Activated naive CD8-positive, alpha-beta T cell treated with anti-CD3 and anti-CD28 coated beads, Interleukin-2, amount 10 ng/mL, durations not matched to agents 7 days and 5 days (primary cell): Measurements from ENCODE around the gene ATP4B. TPM values are rescaled to one million over a fixed set of nuclear protein-coding genes. Genes with fewer than 3 reads are reported as not detected.

Experiments
- ATAC-seq: fragments of 150-1000 bp; cut with Tn5 transposase; one replicate; pipeline ENCODE4 v1.10.0; 2021; ENCODE audit warnings: low read depth, moderate library complexity
- POLR2A ChIA-PET: fragments of 350-600 bp; sonication (Branson Sonifier 250); formaldehyde crosslinking; loops from one replicate; lab custom pipeline; 2021; ENCODE audit warnings: antibody characterized with exemption; lab: Charles Lee
- DNase-seq: peaks from one replicate; pipeline ENCODE4 v3.0.0; 2021
- H3K27ac Mint-ChIP-seq: one replicate; pipeline ENCODE4 v1.8.0; 2022; ENCODE audit warnings: mild to moderate bottlenecking, mixed read lengths
- H3K27me3 Mint-ChIP-seq: one replicate; pipeline ENCODE4 v1.8.0; 2022; ENCODE audit warnings: mild to moderate bottlenecking, moderate library complexity, mixed read lengths
- H3K36me3 Mint-ChIP-seq: one replicate; pipeline ENCODE4 v1.8.0; 2021; ENCODE audit warnings: mild to moderate bottlenecking, mixed read lengths
- H3K4me1 Mint-ChIP-seq: one replicate; pipeline ENCODE4 v1.8.0; 2021; ENCODE audit warnings: mixed read lengths
- H3K4me3 Mint-ChIP-seq: one replicate; pipeline ENCODE4 v1.8.0; 2022; ENCODE audit warnings: mild to moderate bottlenecking, moderate library complexity, mixed read lengths
- H3K9me3 Mint-ChIP-seq: one replicate; pipeline ENCODE4 v1.8.0; 2021; ENCODE audit warnings: mixed read lengths
- total RNA-seq, 2 experiments: library from RNA; stranded (reverse); gene quantifications; one replicate each; pipeline ENCODE4 v1.2.3, GENCODE V29; 2021

The ATP4B gene
- total RNA-seq, 2 experiments from 2014 or later: not detected

DNA sequence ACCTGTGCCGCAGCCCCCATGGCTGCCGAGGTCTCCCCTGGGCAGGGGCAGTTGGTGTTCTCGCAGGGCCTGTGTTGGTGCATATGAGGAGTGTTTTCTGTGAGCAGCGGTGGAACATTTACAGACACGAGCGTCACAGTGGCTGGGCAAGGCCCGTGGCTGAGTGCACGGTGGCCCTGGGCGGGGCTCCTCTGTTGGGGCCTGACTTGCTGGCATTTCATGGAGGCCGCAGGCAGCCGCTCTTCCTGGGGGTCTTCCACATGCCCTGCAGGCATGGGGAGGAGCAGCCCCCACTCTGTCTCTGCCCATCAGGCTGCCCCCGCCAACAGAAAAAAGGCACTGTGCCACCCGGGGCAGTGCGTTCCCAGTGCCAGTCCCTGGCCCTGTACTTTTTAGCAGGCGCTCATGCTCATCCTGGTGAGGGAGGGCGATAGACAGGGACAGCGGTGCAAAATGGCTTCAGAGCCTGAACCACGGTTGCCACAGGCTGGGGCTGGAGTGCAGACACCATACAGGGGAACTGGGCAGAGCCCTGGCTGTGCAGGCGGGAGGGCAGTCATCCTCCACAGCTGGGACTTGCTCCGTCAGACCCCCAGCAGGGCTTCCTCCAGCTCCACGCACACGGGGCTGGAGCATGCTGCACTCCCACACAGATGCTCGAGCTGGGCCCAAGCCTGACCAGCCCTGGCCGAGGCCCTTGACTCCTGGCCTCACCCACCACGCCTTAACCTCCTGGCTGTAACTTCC is 49.9 kb downstream of the ATP4B start:
- ATAC-seq (no peak), DNase-seq (no peak)
- H3K27ac Mint-ChIP-seq: no peak overlapping the region
- peaks cover 18% of the 10 kb centered on the region for H3K36me3 Mint-ChIP-seq
- H3K4me3 Mint-ChIP-seq: no peak overlapping the region
- H3K4me1 Mint-ChIP-seq: peaks cover 28% of the 10 kb centered on the region
- H3K27me3 Mint-ChIP-seq: no peaks in the 10 kb centered on the region
- no peaks in the 10 kb centered on the region for H3K9me3 Mint-ChIP-seq
- POLR2A ChIA-PET: no interaction called here

DNA sequence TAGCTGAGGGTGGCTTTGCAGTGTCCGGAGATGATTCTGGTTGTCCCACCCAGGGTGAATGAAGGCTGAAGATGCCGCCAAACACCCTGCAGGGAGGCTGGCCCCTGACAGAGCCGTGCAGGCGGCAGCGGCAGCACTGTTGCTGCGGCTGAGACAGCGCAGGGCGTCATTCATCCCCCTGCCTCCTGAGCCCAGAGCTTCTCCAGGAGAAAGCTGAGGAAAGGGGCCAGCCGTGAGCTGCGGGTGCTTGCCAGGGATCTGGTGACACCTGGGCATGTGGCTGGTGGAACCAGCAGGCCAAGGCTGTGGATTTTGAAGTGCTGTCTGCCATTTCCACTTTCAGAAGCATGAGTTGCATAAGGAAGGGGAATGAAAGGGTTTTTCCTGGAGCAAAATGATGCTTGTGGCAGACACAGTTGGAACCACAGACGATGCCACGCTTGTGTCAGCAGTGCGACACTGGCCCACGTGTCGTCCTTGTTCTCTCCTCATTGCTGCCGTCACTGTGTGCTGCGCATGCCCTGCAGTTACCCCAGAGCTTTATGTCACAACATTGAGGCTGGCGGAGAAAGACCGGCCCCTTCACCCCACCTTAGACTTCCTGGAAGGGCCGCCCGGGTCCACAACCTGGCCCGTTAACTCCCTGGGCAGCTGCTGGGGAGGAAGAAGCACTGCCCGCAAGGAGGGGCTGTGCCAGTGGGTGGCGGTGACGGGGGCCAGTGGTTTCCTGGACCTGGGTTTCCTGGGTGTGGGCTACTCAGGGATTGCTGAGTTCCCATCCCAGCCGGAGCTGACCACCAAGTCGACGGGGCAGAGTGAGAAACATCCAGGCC is 50.7 kb downstream of the ATP4B start:
- Mint-ChIP-seq H3K27me3 (no peaks in the 10 kb centered on the region), H3K27ac (peak overlapping the region; percentile 56)

DNA sequence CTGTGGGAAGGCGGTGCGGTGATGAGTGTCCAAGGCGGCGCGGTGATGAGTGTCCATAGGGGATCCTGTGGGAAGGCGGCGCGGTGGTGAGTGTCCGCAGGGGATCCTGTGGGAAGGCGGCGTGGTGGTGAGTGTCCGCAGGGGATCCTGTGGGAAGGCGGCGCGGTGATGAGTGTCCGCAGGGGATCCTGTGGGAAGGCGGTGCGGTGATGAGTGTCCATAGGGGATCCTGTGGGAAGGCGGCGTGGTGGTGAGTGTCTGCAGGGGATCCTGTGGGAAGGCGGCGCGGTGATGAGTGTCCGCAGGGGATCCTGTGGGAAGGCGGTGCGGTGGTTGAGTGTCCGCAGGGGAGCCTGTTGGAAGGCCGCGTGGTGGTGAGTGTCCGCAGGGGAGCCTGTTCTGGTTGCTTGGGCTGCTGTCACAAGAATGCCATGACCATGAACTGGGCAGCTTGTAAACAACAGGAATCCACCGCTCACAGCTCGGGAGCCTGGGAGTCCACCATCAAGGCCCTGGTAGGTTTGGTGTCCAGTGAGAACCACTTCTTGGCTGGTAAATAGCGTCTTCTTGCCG is 52.0 kb downstream of the ATP4B start:
- POLR2A ChIA-PET: no interaction called here
- ATAC-seq (no peak), DNase-seq (no peak)
- Mint-ChIP-seq H3K27ac (no peak overlapping the region), H3K27me3 (no peaks in the 10 kb centered on the region), H3K9me3 (no peaks in the 10 kb centered on the region), H3K36me3 (peaks cover 9% of the 10 kb centered on the region), H3K4me3 (no peak overlapping the region), H3K4me1 (peaks cover 28% of the 10 kb centered on the region)

More for the DNA sequence above, 50.7 kb downstream of the ATP4B start:
- H3K4me1 Mint-ChIP-seq: peaks cover 31% of the 10 kb centered on the region
- peaks cover 17% of the 10 kb centered on the region for H3K36me3 Mint-ChIP-seq
- H3K4me3 Mint-ChIP-seq: no peak overlapping the region
- DNase-seq: no peak
- ATAC-seq: no peak
- POLR2A ChIA-PET: no interaction called here
- H3K9me3 Mint-ChIP-seq: no peaks in the 10 kb centered on the region

DNA sequence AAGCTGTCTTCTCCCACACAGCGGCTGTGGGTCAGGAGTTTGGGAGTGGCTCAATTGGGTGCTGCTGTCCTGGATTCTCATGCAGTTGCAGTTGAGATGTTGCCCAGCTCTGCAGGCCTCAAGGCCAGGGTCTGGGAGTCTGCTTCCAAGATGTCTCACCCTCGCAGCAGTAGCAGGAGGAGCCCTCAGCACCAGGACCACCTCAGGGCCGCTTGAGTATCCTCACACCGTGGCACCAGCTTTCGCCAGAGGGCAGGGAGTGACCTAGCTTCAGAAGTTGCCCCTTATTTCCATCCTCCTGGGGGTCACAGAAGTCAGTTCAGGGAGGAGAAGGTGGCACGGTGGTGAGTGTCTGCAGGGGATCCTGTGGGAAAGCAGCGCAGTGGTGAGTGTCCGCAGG is 52.5 kb downstream of the ATP4B start:
- Mint-ChIP-seq H3K27me3 (no peaks in the 10 kb centered on the region), H3K27ac (peak overlapping the region; percentile 24), H3K4me3 (no peak overlapping the region), H3K36me3 (peaks cover 9% of the 10 kb centered on the region), H3K4me1 (peaks cover 28% of the 10 kb centered on the region), H3K9me3 (no peaks in the 10 kb centered on the region)
- no peak for ATAC-seq
- POLR2A ChIA-PET: no interaction called here
- no peak for DNase-seq

DNA sequence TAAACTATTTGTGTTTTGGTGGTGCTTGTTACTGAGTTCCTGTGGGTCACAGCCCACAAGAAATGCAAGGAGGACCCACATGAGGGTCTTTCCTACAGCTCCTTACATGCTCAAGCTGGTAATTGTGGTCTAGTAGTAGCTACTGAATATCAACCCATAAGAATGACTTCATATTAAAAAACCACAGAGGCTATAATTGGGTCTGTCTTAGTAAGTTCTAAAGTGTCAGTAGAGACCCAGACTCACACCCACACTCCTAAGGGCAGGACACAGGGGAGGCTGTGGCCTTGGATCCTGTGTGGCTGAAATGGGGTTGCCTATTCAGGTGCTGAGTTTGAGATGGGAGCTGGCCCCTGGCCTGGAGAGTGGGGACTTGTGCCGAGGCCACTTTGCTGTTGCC is 53.8 kb downstream of the ATP4B start:
- Mint-ChIP-seq H3K36me3 (peaks cover 18% of the 10 kb centered on the region), H3K27me3 (no peaks in the 10 kb centered on the region), H3K4me1 (peaks cover 26% of the 10 kb centered on the region), H3K4me3 (no peak overlapping the region), H3K27ac (no peak overlapping the region), H3K9me3 (peaks cover 1% of the 10 kb centered on the region)
- no peak for DNase-seq
- POLR2A ChIA-PET: no interaction called here
- ATAC-seq: peak; percentile 45

DNA sequence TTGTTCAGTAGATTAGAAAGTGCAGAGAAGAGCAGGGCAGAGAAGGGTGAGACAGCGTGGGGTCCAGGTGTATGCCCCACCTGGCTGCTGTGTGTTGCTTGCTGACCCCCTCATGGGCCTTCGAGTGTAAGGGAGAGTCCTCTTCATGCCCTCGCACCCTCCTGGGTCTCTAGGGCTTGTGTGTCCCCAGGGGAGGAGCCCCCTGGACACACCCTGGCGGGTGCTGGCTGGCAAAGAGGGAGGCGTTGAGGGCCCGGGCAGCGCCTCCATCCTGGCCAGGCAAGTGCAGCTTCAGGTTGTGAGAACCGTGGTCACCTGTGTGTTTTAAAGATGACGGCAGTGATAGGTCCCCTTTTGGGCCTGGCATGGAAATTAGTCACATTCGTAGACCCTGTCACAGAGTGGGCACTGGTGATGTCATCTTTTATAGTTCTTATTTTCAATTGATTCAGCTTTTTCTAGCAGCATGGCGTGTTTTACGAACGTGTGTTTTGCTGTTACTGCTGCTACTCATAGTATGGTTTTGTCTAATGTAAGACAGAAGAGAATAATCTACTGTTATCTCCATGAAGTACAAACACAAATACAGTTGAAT is 54.8 kb downstream of the ATP4B start:
- Mint-ChIP-seq H3K36me3 (peaks cover 24% of the 10 kb centered on the region), H3K4me3 (no peak overlapping the region), H3K4me1 (peaks cover 25% of the 10 kb centered on the region), H3K9me3 (peaks cover 1% of the 10 kb centered on the region), H3K27ac (no peak overlapping the region), H3K27me3 (no peaks in the 10 kb centered on the region)
- no peak for DNase-seq
- no peak for ATAC-seq
- POLR2A ChIA-PET: interaction anchor here (1.2 kb wide), 1 partner anchor 15 kb away, joined by 3 read pairs; no protein-coding TSS in a partner anchor

DNA sequence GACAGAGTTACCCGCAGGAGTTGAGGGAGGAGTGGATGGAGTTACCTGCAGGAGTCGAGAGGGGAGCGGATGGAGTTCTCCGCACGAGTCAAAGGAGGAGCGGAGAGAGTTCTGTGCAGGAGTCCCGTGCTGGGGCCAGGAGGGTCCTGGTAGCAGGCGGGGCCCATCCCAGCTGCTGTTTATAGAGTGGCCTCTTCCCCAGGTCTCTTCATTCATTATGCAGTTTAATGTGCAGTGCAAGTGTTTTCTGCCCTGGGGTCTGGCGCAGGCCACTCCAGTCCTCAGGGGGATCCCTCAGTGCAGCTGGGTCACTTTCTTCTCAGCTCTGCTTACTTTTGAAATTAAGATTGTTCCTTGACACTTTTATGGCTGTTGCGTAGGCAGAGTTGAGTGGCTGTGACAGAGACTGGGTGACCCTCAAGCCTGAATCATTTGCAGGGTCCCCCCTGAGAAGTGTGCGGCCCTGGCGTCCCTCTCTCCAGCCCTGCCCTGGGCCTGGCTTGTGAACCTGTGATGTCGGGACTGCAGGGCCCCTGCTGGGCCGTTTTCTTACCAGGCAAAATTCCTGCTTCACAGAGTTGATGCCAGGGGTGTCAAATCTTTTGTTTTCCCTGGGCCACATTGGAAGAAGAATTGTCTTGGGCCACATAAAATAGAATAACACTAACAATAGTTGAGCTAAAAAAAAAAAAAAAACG is 55.6 kb downstream of the ATP4B start:
- POLR2A ChIA-PET: interaction anchor here (1.2 kb wide), 1 partner anchor 14 kb away, joined by 3 read pairs; no protein-coding TSS in a partner anchor
- H3K4me1 Mint-ChIP-seq: peaks cover 25% of the 10 kb centered on the region
- no peaks in the 10 kb centered on the region for H3K27me3 Mint-ChIP-seq
- peaks cover 1% of the 10 kb centered on the region for H3K9me3 Mint-ChIP-seq
- H3K4me3 Mint-ChIP-seq: no peak overlapping the region
- no peak overlapping the region for H3K27ac Mint-ChIP-seq
- ATAC-seq (no peak), DNase-seq (no peak)
- H3K36me3 Mint-ChIP-seq: peaks cover 31% of the 10 kb centered on the region

DNA sequence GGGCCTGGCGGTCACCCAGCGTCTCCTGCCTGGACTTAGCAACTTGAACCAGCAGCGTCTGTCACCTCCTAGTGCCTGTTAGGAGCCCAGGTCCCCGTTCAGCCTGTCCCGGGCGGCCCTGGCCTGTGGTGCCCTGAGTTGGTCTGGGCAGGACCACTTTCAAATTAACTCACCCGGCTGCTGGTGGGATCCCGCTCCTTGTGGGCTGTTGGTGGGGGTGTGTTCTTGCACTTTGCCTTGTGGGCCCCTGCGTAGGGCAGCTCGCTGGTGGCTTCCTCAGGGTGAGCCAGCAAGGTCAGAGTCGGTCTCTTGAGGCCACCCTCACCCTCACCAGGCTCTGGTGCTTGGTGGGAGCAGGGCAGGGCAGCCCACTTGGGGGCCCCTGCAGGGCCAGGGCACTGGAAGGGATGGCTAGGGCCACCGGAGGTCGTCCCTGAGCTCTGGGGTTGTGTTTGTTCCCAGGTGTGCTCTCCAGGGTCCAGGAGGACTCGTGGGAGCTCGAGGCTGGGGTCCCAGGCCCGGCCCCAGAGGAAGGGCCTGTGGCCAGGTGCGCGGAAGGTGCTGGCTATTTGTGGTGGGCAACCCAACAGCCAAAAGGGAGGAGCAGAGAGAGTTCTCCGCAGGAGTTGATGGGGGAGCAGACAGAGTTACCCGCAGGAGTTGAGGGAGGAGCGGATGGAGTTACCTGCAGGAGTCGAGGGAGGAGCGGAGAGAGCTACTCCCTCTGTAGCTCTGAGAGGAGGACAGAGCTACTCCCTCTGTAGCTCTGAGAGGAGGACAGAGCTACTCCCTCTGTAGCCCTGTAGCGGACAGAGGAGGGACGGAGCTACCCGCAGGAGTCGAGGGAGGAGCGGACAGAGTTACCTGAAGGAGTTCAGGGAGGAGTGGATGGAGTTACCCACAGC is 56.6 kb downstream of the ATP4B start:
- H3K4me3 Mint-ChIP-seq: no peak overlapping the region
- peaks cover 32% of the 10 kb centered on the region for H3K36me3 Mint-ChIP-seq
- ATAC-seq: no peak
- H3K27me3 Mint-ChIP-seq: no peaks in the 10 kb centered on the region
- H3K27ac Mint-ChIP-seq: no peak overlapping the region
- POLR2A ChIA-PET: no interaction called here
- peaks cover 21% of the 10 kb centered on the region for H3K4me1 Mint-ChIP-seq
- H3K9me3 Mint-ChIP-seq: peaks cover 1% of the 10 kb centered on the region
- DNase-seq: no peak

DNA sequence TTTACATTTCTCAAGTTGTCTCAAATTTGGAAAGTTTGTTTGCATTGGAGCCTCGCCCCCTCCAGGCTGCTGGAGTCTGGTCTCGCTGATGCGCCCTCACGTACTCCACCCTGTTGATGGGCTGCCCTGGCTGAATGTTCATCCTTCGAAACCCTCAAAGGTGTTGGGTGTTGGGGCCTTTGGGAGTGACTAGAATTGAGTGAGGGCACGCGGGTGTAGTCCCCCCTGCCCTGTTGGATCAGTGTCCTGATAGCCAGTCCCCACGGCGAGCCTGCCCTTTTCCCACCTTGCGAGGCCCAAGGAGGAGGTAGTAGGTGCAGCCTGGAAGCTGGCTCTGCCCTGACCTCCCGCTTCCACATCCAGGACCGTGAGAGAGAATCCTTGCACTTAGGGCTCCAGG is 58.6 kb downstream of the ATP4B start:
- DNase-seq (peak; percentile 14), ATAC-seq (no peak)
- peaks cover 44% of the 10 kb centered on the region for H3K36me3 Mint-ChIP-seq
- H3K27me3 Mint-ChIP-seq: no peaks in the 10 kb centered on the region
- H3K9me3 Mint-ChIP-seq: peaks cover 1% of the 10 kb centered on the region
- H3K27ac Mint-ChIP-seq: no peak overlapping the region
- POLR2A ChIA-PET: no interaction called here
- peaks cover 9% of the 10 kb centered on the region for H3K4me1 Mint-ChIP-seq
- H3K4me3 Mint-ChIP-seq: no peak overlapping the region

Other genes starting within 250 kb of the ATP4B start
- gene ADPRHL1, start 204.7 kb downstream of the ATP4B start, total RNA-seq: 1 to 10 TPM in 1 of 2 experiments, under 1 TPM in 1; 0.82 to 1.0 TPM
- gene DCUN1D2, start 167.5 kb downstream of the ATP4B start, total RNA-seq: 10 to 100 TPM; 25.4 to 26.3 TPM
- 100 to 1,000 TPM; 103 to 117 TPM for gene TFDP1, start 73.4 kb downstream of the ATP4B start, total RNA-seq
- not detected for gene GRK1, start 9.0 kb upstream of the ATP4B start, total RNA-seq
- 1 to 10 TPM; 1.4 to 1.6 TPM for gene TMEM255B, start 101.0 kb upstream of the ATP4B start, total RNA-seq
- gene GAS6, start 205.9 kb upstream of the ATP4B start, total RNA-seq: 1 to 10 TPM; 2.1 to 2.6 TPM